Fibroblast of lung (primary cell): ENCODE data around the gene ZCCHC7. TPM values are rescaled to one million over a fixed set of nuclear protein-coding genes. Genes with fewer than 3 reads are reported as not detected.

Source experiments
- DNase-seq, 2 donors: peaks; one replicate each; pipeline versions ENCODE4 v3.0.0 to v3.0.0-alpha.2; 2010; ENCODE audit warnings: low read depth in 2 of 2
- H2AFZ ChIP-seq: 2 replicates; pipeline ENCODE4 v1.5.1; 2012; ENCODE audit warnings: low read length, control low read depth, inconsistent platforms
- H3K27ac ChIP-seq: 2 replicates; pipeline ENCODE4 v1.5.1; 2011; ENCODE audit warnings: low read length, control low read depth; ENCODE audit not compliant: insufficient read depth
- H3K27me3 ChIP-seq: 2 replicates; pipeline ENCODE4 v1.5.1; 2011; ENCODE audit warnings: mild to moderate bottlenecking, low read length; ENCODE audit not compliant: control insufficient read depth, insufficient read depth
- H3K36me3 ChIP-seq: 2 replicates; pipeline ENCODE4 v1.5.1; 2011; ENCODE audit warnings: low read length; ENCODE audit not compliant: control insufficient read depth, insufficient read depth
- H3K4me1 ChIP-seq: 2 replicates; pipeline ENCODE4 v1.5.1; 2011; ENCODE audit warnings: low read length; ENCODE audit not compliant: control insufficient read depth, insufficient read depth; ENCODE audit errors: extremely low read depth
- H3K4me2 ChIP-seq: 2 replicates; pipeline ENCODE4 v1.5.1; 2011; ENCODE audit warnings: low read length, control low read depth; ENCODE audit not compliant: insufficient read depth; ENCODE audit errors: extremely low read depth
- H3K4me3 ChIP-seq, 4 experiments: fragments of 200-600 bp in 1 of 4; sonication (generic) in 1 of 4; replicated peaks in 1 of 4; 2 replicates each; pipeline ENCODE4 v1.5.1; 2011 to 2016; ENCODE audit warnings: low read length in 4 of 4, low read depth in 3 of 4, mild to moderate bottlenecking in 3 of 4, control low read depth in 2 of 4, inconsistent platforms in 1 of 4, mixed read lengths in 1 of 4; ENCODE audit not compliant: insufficient read depth in 1 of 4; ENCODE audit errors: control extremely low read depth in 1 of 4
- H3K79me2 ChIP-seq: 2 replicates; pipeline ENCODE4 v1.5.1; 2012; ENCODE audit warnings: mild to moderate bottlenecking, low read length, inconsistent platforms; ENCODE audit not compliant: control insufficient read depth, insufficient read depth
- H3K9ac ChIP-seq: 2 replicates; pipeline ENCODE4 v1.5.1; 2011; ENCODE audit warnings: mild to moderate bottlenecking, low read length, control low read depth; ENCODE audit not compliant: insufficient read depth
- H3K9me3 ChIP-seq: 2 replicates; pipeline ENCODE4 v1.5.1; 2012; ENCODE audit warnings: low read depth, low read length; ENCODE audit not compliant: control insufficient read depth, insufficient read depth
- H4K20me1 ChIP-seq: 2 replicates; pipeline ENCODE4 v1.5.1; 2011; ENCODE audit warnings: low read length; ENCODE audit not compliant: control insufficient read depth, insufficient read depth; ENCODE audit errors: extremely low read depth
- CTCF ChIP-seq, 2 donors: IDR thresholded peaks in 1 of 2; conservative IDR thresholded peaks in 1 of 2; 1 replicate in 1 of 2; 2 replicates in 1 of 2; pipeline ENCODE4 v1.5.1; 2011 to 2012; ENCODE audit warnings: low read length in 2 of 2, control low read depth in 1 of 2, inconsistent platforms in 1 of 2, low read depth in 1 of 2, mild to moderate bottlenecking in 1 of 2
- EZH2 ChIP-seq: IDR thresholded peaks from 2 replicates; pipeline ENCODE4 v1.5.1; 2012; ENCODE audit warnings: low read length, control low read depth, mild to moderate bottlenecking; ENCODE audit errors: missing control alignments
- polyA plus RNA-seq, 2 donors: library from polyadenylated mRNA; depleted of rRNA in 1 of 2; stranded (reverse) in 1 of 2; unstranded in 1 of 2; fragments of >200 nt; gene quantifications; 2 replicates each; pipeline ENCODE4 v1.2.1, GENCODE V29; 2011 to 2012; ENCODE audit warnings: missing spikeins in 1 of 2
- total RNA-seq: library from RNA; depleted of rRNA; stranded (reverse); fragments of >200 nt; gene quantifications from 2 replicates; pipeline ENCODE4 v1.2.1, GENCODE V29; 2014

The ZCCHC7 gene
- total and polyA plus RNA-seq, 2 donors (not counting 1 experiment from before 2014, with no cell fraction given): 15.0 to 23.8 TPM

GRCh38 chr9:37293664-37294524 lies 173.5 kb downstream of the ZCCHC7 start:
- H3K9ac ChIP-seq: no peak overlapping the region
- H3K4me3 ChIP-seq: no peak overlapping the region
- peak; percentile 17 to 24 for DNase-seq
- H3K36me3 ChIP-seq: no peaks in the 10 kb centered on the region
- peak overlapping the region; percentile 23 for H3K4me2 ChIP-seq
- H3K27me3 ChIP-seq: no peaks in the 10 kb centered on the region
- peaks cover 2% of the 10 kb centered on the region for H3K4me1 ChIP-seq
- no peak for TF ChIP-seq EZH2
- no peaks in the 10 kb centered on the region for H3K79me2 ChIP-seq
- H3K27ac ChIP-seq: no peak overlapping the region
- no peaks in the 10 kb centered on the region for H4K20me1 ChIP-seq
- H2AFZ ChIP-seq: no peak overlapping the region
- no peaks in the 10 kb centered on the region for H3K9me3 ChIP-seq

GRCh38 chr9:37295178-37295577 lies 174.8 kb downstream of the ZCCHC7 start:
- Histone ChIP-seq H3K79me2 (no peaks in the 10 kb centered on the region), H3K27me3 (no peaks in the 10 kb centered on the region)
- TF ChIP-seq EZH2 (no peak), CTCF (conservative IDR thresholded peaks at IDR 0.05 in 1 of 2, IDR thresholded peaks at IDR 0.05 in 1 of 2; ENCODE audit: low read depth in 1 of 2, low read length in 2 of 2) (no peak)

DNA sequence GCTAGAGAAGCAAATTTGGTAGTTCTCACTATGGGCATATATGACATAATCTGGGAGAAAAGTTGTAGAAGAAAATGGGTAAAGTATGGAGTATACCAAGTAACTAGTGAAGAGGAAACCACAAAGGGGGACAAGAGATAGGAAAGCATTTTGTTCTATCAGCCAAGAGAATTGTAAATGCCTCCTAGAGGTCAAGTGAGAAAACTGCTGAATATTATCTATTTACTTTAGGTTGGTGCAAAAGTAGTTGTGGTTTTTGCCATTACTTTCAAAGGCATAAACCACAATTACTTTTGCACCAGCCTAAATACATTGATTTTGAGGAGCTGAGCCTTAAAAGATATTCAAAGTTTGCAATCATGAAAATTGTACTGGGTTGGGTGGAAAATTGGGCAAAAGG lies 175.4 kb downstream of the ZCCHC7 start:
- TF ChIP-seq EZH2: no peak
- TF ChIP-seq CTCF (conservative IDR thresholded peaks at IDR 0.05 in 1 of 2, IDR thresholded peaks at IDR 0.05 in 1 of 2; ENCODE audit: low read depth in 1 of 2, low read length in 2 of 2): peak in 1 of 2 donors; percentile 12
- H3K4me1 ChIP-seq: no peaks in the 10 kb centered on the region
- H3K27ac ChIP-seq: no peak overlapping the region
- no peaks in the 10 kb centered on the region for H3K27me3 ChIP-seq
- DNase-seq: no peak
- H3K36me3 ChIP-seq: no peaks in the 10 kb centered on the region
- no peaks in the 10 kb centered on the region for H3K9me3 ChIP-seq
- H3K4me2 ChIP-seq: no peak overlapping the region
- H2AFZ ChIP-seq: no peak overlapping the region
- H3K9ac ChIP-seq: no peak overlapping the region
- no peaks in the 10 kb centered on the region for H4K20me1 ChIP-seq
- H3K4me3 ChIP-seq: no peak overlapping the region
- no peaks in the 10 kb centered on the region for H3K79me2 ChIP-seq

More at GRCh38 chr9:37295178-37295577, 174.8 kb downstream of the ZCCHC7 start:
- Histone ChIP-seq H2AFZ (no peak overlapping the region), H3K4me3 (no peak overlapping the region), H3K4me1 (peaks cover 2% of the 10 kb centered on the region), H3K27ac (no peak overlapping the region), H4K20me1 (no peaks in the 10 kb centered on the region), H3K9me3 (no peaks in the 10 kb centered on the region), H3K4me2 (no peak overlapping the region), H3K9ac (no peak overlapping the region), H3K36me3 (no peaks in the 10 kb centered on the region)
- no peak for DNase-seq
